ENCODE measurements around the gene HPS1.

The HPS1 gene

DNA sequence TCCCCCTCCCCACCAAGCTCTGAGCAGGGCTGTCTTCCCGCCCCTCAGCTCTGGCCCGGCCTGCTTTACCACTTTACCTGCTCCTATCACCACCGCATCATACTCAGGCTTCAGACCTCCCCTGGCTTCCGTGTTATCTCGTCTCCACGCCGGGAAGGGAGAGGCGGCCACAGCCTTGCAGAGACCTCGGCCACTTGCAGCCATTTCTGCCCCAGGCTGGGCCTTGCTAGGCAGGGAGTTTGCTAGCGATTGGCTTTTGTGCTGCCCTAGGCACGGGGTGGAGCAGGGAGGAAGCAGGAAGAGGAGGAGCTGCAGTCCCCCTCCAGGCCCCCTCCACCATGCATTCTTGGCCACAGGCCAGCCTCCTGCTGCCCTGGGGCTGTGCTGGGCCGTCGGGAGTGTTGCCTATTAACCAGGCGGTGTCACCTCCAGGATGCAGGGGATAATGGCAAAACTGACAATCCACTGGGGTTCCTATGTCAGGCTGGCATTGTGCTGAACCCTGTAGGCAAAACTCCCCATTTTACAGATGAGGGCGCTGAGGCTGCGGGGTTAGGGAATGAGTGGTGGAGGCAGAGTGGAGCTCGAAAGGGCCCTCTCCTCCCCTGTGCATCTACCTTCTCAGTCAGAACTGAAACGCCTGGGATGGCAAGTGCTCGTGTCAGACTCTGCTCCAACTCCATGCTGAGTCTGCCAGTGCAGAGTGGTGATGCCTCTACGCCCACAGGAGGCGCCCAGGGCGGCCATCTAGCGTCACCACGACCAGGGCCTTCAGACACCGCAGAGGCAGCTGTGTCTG is 31.6 kb downstream of the HPS1 start, which contains the start of gene PYROXD2:
Gene PYROXD2, minus strand, starts transcription at position 251 of the 799 bp plus-strand sequence. Its CDS starts 47 bp downstream, at position 204.
- peak in 1 of 3 donors; percentile 15 for DNase-seq (ENCODE audit: low read depth in 2 of 3, low spot score in 1 of 3)

DNA sequence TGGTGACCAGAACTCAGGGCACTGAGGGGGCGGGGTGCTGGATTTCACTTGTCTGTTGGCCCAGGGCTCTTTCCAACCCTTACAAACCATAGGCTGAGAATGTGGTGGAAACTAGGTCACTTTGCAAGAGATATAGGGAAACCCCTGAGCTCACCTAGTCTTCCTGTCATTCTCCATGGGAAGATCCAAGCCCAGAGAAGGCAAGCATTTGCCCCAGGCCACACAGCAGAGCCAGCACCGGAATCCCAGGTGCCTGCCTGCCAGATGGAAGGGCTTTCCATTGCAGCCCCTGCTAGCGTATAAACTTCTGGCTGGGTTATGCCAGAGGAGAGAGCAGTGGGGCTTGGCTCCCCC is 32.2 kb downstream of the HPS1 start:
- no peak for DNase-seq (ENCODE audit: low read depth in 2 of 3, low spot score in 1 of 3)

DNA sequence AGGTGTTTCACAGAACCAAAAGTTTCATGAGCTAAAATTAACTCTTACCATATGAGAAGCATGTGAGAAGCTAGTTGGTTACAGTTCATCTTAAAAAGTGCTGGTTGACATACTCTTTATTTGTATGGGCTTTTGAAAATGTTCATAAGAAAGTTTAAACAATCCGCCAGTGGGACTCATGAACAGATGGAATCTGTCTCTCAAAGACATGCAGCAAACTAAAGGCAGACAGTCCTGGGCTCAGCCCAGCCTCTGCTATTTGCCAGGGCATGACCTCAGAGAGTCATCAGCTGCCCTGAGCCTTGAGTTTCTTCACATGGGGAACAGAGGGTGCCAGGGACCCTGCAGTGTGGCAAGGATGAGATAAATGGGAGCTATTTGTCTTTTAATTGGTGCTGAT is 35.0 kb downstream of the HPS1 start:
- no peak for DNase-seq (ENCODE audit: low read depth in 2 of 3, low spot score in 1 of 3)

DNA sequence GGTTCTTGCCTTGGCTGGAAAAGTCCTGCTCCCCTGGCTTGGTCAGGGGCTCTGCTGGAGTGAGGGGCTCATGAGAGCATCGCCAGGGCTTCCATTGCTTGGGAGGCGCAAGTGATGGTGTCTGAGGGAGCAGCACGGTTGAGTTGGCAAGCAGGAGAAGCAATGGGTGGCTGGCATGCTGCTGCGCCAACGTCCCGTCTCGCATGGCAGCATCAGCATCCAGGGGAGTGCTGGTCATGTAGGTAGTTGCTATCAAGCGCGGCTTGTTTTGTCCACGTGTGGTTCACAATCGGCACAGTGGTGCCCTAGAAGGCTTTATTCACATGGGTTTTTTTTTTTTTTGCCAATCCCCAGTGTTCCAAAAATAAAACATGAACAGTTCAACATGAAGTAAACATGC is 35.6 kb downstream of the HPS1 start:
- no peak for DNase-seq (ENCODE audit: low read depth in 2 of 3, low spot score in 1 of 3)

DNA sequence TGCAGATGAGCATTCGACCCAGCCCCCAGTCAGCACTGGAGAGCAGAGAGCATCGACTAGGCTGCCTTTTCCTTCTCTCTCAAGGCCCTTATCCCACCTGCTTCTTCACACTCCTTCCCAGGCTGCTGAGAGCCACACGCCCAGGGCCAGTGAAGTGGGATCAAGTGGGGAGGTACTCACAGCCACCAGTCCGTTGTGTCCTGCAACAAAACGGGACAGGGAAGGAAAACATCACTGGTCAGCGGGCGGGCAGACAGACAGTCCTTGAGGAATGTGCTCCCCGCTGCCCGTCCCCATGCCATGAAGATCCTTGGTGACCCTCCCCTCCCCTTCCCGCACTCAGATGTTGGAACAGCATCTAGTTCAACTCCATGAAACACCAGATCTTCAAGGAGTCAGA is 36.0 kb downstream of the HPS1 start:
- no peak for DNase-seq (ENCODE audit: low read depth in 2 of 3, low spot score in 1 of 3)

DNA sequence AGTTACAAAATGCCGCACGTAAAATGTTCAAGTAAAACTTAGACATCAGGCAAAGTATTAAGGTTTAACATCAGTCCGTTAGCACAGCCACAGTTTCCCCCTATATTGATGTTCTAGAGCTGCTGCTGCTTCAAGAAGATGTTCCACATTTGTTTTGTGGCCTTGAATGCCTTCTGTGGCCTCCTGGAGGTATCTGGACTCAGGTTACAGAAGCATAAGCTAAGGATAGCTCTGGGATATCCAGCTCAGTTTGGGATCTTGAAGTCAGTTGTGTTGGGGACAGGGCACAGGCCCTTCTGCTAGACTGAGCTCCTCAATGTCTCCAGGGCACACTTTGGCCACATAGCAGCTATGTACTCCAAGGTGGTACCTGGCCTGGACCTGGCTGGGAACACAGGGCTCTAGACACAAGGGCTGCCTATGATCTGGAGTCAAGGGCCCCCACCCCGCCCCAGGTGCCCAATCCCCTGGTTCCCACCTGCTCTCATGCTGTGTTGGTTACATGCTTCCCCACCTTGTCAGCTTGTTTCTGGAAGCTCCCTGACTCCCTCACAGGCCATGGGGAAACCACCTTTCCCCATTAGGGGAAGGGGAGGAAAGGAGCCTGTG is 36.5 kb downstream of the HPS1 start:
- DNase-seq (ENCODE audit: low read depth in 2 of 3, low spot score in 1 of 3): no peak

DNA sequence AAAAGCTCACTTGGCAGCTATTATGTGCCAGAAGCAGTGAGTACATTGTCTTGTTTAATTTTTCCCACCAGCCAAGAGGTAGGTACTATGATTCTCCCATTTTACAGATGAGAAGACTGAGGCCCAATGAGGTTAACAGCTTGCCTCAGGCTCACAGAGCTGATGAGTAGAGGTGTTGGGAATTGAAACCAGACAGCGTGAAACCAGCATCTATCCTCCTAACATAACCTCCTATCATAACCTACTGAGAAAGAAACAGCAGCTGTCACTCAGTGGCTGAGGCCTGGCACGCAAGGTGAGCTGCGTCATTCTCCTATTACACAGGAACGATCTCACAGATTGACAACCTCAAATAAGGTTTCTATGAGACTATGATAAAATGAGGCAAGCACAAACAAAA is 37.9 kb downstream of the HPS1 start:
- no peak for DNase-seq (ENCODE audit: low read depth in 2 of 3, low spot score in 1 of 3)

DNA sequence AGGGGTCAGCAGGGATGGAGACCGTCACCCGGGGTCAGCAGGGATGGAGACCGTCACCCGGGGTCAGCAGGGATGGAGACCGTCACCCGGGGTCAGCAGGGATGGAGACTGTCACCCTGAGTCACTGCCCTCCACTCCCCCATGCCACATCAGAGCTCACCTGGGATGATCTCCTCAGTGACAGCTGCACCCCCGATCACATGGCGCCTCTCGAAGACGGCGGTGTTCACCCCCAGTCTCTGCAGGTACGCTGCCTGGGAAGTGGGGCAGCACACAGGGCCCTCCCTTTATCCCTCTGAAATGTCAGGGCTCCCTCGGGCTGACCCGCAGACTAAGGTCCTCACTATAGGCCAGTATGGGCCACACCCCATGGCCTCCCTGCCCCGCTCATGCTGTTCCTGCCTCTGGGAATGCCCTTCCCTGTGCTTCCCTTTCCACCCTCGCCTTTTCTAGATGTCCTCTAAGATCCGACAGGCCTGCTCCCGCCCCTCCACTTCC is 38.9 kb downstream of the HPS1 start:
- no peak for DNase-seq (ENCODE audit: low read depth in 2 of 3, low spot score in 1 of 3)

DNA sequence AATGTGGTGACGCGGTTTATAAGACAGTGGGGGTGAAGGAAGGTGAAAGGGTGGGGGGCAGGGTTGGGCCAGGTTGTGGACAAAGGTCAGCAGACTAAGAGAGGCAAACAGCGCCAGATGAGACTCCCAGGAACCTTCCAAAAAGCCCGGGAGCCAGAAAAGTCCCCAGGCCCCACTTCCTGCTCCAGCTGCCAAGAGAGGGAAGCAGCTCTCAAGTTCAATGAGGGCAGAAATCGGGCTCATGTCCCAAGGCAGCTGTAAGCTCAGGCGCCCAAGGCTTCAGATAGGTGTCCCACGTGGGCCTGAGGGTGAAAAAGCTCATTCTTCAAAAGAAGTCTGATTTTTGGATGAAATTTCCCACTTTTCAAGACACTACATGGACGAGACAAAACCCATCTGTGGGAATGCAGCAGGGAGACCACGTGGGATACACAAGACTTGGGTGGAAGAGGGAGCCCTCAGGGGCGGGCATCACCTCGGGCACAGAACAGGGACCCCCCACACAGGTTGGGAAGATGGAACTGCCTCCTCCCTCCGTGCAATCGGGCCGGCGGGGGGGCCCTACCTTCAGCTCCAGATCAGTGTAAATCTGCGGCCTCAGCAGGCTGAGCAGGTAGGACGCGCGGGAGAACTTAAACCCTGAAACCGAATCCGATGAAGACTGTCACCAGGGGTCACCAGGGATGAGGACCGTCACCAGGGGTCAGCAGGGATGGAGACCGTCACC is 39.6 kb downstream of the HPS1 start:
- no peak for DNase-seq (ENCODE audit: low read depth in 2 of 3, low spot score in 1 of 3)

DNA sequence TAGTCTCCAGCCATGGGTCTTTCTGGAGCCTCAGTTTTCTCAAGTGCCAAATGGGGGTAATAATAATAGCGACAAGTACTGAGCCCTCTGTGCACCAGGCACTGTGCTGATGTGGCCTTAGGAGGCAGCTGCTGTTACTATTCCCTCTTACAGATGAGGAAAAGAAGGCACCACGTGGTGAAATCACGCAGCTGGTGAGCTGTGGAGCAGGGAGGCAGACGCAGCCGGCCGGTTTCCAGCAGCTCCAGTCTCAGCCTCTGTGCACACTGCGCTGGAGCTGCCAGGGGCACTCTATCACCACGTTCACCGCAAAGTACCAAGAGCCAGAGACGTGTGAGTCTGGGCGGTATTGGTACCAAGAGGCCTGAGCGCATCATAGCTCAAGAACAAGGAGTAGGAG is 41.3 kb downstream of the HPS1 start:
- no peak for DNase-seq (ENCODE audit: low read depth in 2 of 3, low spot score in 1 of 3)

DNA sequence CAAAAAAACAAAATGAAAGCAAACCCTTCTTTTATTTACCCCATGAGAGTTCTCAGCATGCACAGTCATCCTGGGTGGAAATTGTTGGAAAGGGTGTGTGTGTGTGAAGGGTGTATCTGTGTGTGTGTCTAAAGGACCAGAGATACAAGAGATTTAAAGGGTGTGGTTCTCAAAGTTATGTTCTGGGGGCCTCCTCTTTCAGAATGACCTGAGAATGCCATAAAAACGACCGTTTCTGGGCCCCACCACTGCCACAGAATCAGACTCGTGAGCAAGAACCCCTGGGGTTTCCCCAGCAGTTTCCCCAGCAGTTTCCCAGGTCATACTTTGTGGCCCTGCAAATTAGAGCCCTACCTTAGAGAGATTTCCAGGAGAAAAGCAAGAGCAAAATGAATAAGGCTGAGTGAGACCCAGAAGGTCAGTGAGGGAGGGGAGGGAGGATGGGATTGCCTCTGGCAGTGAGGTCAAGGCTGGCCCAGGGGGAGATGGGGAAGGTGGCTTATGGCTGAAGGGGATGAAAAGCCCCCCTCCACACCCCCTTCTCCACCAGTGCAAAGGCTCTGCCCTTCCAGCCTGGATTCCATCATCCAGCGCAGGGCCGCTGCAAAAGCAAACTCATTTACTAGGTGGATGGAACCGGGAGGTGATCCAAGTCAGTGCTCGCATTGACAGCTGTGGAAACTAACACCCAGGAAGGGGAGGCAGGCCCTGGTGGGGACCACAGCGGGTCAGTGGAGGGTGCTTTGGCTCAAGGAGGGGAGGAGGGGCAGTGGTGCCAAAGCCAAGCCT is 42.0 kb downstream of the HPS1 start:
- no peak for DNase-seq (ENCODE audit: low read depth in 2 of 3, low spot score in 1 of 3)

DNA sequence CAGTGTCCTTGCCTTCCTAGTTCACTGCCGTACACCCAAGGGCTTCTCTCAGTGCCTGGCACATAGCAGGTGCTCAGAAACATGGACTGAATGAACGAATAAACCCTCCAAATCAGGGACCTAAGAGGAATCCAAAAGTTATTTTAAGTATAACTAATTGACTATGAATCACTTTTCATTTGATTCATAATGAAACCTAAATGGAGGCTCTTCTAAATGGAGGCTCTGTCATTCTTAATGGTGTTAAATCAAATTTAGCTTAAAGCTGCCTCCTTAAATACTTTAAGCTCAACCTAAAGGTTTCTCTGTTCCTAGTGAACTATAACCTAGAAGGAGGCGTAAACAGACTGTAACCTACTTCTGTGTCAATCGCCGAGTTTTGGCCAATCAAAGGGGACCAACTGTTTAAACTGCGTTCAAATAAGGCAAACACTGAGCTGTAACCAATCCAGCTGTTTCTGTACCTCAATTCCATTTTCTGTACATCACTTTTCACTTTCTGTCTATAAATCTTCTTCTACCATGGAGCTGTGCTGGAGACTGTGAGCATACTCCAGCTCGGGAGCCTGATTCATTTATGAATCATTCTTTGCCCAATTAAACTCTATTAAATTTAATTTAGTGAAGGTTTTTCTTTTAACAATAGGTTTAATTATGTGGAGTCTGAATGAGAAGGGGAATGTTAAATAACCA is 42.8 kb downstream of the HPS1 start:
- DNase-seq (ENCODE audit: low read depth in 2 of 3, low spot score in 1 of 3): no peak

DNA sequence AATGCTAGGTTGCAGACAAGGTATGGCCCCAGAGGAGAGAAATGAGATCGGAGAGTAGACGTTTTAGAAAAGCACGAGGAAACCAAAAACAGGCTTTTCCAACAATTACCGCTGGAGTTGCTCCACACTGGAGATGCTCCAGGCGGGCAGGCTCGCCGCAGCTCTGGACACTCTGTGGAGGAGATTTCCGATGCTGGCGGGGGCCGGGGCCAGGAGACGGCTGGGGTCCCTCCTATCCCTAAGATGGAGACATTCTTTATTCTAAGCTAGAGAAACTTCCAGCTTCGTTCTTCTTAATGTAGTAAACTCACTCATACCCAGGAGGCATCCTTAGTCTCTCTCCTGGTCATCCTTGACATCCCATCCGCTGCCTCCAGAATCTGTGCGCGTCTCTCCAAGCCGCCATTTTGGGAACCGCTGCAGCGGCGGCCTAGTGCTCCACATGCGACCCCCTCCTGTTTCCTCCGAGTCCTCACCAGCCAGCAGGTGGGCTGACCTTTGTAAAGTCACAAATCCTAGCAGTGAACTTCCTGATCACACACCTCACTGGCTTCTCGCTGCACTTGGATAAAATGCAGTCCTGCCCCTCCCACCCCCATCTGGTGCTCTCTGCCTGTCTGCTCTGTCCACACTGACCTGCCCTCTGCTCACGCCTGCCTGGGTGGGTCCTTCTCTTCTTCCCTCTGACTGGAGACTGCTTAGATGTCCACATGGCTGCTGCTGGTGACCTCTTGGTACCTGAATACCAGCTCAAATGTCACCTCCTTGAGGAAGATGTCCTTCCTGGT is 43.6 kb downstream of the HPS1 start:
- no peak for DNase-seq (ENCODE audit: low read depth in 2 of 3, low spot score in 1 of 3)

DNA sequence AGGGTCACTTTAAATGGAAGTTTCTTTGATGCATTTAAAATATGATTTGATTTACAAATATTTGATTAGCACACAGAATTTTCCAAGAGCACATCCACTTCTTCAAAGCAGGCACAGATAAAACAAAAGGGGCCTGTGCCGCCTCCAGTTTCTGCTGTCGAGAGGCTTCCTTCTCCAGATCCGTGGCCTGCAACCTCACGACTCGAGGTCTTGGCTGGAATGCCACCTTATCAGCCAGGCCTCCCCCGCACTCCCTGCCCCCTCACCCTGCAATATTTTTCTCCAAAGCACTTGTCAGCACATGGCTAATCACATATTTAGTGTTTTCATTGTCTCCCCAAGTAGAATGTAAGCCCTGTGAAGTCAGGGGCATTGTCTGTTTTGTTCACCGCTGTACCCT is 44.3 kb downstream of the HPS1 start:
- DNase-seq (ENCODE audit: low read depth in 2 of 3, low spot score in 1 of 3): no peak

DNA sequence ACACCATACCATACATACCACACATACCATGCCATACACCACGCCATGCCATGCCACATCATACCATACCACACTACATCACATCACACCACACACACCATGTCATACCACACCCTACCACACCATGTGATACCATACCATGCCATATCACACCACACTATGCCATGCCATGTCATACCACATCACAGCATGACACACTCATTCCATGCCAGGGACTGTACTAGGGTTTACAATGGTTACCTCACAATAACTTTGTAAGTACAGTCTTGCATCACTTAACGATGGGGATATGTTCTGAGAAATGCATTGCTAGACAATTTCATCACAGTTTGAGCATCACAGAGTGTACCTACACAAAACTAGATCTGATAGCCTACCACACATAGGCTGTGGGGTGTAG is 46.3 kb downstream of the HPS1 start:
- DNase-seq (ENCODE audit: low read depth in 2 of 3, low spot score in 1 of 3): no peak

DNA sequence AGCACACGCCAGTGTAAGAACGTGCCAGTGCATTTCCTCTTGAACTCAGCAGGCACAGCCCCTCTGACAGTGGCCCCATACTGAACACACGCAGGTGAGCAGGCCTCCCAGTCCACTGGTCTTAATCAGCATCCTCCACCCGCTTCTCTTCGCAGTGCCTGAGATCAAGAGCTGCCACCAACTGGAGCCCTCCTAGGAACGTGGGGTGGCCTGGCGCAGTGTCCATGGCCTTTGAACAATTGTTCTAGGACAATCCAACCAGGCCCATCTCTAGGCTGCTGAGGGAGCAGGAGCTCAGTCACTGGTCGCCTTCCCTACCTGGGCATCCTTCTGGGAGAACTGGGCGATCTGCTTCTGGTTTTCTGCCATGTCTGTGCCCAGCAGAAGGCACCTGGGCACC is 47.0 kb downstream of the HPS1 start:
- no peak for DNase-seq (ENCODE audit: low read depth in 2 of 3, low spot score in 1 of 3)

DNA sequence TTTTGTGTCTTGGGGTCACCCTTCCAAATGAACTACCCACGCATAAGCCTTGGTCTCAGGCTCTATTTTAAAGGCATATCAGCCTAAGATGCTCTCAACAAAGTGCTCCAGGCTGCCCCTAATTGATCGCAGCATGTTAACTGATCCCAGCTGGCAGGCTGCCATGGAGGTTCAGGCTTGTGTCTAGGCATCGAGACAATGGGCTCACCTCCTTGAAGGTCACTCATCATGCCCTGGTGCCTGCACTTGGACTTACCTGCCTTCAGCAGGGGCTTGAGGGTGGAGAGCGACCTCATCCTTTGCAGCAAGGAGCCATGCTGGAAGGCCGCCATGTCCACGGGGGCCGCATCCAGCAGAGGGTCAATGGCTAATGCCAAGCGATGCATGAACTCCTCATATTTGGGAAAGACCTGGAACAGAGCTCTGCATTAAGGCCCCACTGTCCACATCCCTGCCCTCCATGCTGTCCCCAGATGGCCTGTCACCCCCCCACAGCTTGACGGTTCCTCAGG is 49.6 kb downstream of the HPS1 start:
- DNase-seq (ENCODE audit: low read depth in 2 of 3, low spot score in 1 of 3): no peak

DNA sequence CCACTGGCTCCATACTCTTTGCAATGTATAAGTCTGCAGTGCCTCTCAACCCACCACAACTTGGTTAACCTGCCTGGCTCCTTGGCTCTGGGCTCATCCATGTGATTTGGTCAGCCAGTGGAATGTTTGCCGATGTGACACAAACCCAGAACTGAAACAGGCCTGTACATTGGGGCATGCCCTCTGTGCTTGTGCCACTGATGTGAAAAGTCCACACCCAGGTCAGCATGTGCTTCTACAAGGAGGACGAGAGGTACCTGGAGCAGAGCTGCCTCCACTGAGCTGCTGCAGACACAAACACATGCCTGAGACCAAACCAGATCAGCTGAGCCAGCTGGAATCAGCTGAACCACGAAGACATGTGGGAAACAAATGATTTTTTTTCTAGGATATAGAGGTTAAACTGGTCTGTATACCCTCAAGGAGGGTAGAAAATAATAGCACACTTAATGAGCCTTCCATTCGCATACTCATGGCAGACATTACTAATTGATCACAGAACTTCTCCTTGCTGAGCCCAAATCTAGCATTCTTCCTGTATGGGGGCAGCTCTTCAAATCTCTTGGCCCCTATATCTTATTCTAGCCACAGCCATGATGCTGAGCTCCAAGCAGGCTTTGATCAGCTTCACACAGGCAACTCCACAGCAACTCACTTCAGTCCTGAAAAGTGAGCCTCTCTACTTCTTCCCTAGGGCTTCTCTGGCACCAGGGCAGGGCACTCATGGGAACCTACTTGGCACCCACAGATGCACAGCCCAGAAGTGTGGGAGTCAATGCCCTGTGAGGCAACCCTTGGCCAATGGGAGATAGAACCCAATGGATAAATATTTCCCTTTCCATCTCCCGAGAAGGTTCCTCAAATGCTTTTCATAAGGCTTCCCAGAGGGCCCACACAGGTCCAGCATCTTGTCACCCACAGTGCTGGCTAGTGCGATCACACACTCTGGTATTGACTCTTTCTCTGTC is 50.4 kb downstream of the HPS1 start:
- no peak for DNase-seq (ENCODE audit: low read depth in 2 of 3, low spot score in 1 of 3)
